GM21576 (cell line): ENCODE results near the gene TMEM123.

Source experiments
- ATAC-seq: cut with Tn5 transposase; IDR thresholded peaks from one replicate; pipeline ENCODE4 v1.9.1; 2021; ENCODE audit warnings: mild to moderate bottlenecking, moderate library complexity; ENCODE audit not compliant: unreplicated experiment

Gene TMEM123

DNA sequence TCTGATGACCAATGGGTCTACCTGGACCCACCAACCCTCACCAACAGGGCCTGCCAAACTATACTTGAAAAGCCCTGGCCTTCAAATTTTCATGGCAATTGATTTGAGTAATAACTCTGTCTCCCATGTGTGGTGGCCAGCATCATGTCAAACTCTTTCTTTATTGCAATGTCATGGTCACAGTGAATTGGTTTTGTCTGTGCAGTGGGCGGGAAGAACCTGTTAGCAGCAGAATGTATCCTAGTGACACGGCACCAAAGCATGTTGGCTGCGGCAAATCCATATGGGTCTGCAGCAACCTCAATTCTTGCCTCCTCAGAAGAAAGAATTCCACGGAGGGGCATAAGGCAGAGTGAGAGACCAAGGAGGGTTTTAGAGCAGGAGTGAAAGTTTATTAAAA, 19.6 kb upstream of the TMEM123 start:
- ATAC-seq, result no peak

GRCh38 chr11:102471474-102471873, 18.9 kb upstream of the TMEM123 start:
- no peak for ATAC-seq

GRCh38 chr11:102470251-102470650, 17.7 kb upstream of the TMEM123 start:
- no peak for ATAC-seq

GRCh38 chr11:102469196-102469821, 16.7 kb upstream of the TMEM123 start:
- ATAC-seq, result no peak

- no peak for ATAC-seq
Observed at GRCh38 chr11:102468616-102469195, 16.1 kb upstream of the TMEM123 start.

- ATAC-seq, result no peak
Observed at GRCh38 chr11:102467853-102468580, 15.5 kb upstream of the TMEM123 start.

DNA sequence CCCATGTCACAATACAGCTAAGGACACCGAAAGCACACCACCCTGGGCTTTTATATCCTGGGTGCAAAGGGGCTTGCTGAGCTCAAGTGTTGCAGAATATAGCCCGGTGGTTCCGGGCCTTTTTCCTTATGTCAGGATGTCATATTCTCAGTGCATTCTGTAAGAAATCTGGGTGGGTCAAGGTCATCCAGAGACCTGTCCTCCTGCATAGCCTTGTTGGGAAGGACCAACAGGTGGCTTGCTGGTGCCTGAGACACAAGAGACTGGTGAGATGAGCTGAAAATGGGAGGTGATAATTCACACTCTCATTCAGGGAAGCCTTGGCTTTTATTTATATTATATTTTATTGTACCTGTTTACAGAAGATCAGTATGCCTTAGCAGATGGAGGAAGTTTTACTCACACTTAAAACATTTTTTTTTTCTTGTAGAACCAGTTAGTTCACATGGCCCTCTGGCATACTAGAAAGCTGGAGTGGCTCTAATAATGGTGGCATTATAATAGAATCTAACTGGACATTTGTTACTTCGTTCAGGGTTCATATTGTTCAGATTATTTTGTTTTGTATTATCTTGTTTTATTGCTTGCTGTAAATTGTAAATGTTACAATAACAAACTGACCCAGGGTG, 14.6 kb upstream of the TMEM123 start:
- ATAC-seq, result no peak

DNA sequence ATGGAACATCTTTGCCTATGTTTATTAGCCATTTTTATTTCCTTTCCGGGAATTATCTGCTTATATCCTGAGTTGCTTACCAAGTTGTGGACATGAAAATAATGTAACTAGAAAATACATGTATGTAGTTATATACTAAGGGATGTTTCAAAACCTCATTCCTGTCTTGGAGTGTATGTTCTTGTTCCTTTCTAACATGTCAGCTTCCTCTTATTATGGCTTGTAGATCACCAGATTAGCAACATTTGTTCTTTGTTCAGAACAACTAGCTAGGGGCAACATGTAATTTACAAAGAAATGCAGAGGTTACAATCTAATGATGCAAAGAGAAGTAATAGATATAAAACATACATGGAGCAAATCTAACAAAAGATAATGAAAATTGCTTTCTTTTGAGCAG, 13.1 kb upstream of the TMEM123 start:
- ATAC-seq, result no peak

DNA sequence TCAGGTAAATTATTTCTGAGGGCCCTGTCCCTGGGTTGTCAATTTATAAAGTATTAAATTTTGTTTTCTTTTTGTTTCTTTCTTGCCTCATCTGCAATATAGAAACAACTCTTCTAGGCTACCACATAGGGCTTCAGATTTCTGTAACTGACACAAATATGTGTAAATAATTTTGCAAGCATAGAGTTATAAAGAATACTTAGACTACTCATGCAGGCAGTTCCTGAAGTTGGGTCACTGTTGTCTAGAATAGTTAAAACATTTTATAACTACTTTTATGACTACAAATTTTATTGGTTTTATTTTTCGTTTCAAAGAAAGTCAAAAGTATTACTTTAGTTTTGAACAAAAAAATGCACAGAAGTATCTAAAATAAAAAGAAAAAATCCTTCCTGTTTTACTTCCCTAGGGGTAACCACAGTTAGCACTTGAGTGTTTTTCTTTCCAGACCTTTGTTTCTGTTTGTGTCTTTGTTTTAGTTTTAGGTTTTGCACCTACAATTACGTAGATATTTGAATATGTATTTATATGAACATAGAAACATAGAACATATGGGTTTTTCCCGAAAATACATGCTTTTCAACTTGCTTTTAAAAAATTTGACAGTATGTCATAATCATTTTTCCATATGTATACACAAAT, 12.4 kb upstream of the TMEM123 start:
- peak; percentile 57 for ATAC-seq

DNA sequence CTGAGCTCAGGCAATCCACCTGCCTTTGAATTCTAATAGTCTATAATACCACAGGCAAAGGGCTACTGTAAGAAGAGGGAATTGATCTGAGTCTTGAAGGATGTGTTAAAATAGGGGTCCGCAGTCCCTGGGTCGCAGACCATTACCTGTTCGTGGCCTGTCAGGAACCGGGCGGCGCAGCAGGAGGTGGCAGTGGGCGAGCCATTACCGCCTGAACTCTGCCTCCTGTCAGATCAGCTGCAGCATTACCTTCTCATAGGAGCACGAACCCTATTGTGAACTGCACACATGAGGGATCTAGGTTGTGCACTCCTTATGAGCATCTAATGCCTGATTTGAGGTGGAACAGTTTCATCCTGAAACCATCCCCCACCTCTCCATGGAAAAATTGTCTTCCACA, 11.5 kb upstream of the TMEM123 start:
- no peak for ATAC-seq

DNA sequence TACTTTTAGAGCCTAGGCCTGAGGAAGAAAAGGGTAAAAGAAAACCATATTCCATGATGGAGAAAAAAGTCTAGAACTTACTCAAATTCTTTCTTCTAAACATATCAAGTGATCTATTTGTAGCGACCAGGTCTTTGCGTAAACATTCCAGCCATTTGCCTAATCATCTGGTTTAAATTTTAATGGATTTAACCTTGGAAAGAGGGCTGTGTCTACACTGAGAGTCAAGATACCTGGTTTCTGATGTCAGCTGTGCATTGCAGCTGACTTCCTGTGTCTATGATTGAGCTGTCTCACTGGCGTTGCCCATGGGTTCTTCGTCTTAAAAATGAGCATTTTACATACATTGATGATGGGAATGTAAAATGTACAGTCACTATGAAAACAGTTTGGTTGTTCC, 10.0 kb upstream of the TMEM123 start:
- no peak for ATAC-seq

DNA sequence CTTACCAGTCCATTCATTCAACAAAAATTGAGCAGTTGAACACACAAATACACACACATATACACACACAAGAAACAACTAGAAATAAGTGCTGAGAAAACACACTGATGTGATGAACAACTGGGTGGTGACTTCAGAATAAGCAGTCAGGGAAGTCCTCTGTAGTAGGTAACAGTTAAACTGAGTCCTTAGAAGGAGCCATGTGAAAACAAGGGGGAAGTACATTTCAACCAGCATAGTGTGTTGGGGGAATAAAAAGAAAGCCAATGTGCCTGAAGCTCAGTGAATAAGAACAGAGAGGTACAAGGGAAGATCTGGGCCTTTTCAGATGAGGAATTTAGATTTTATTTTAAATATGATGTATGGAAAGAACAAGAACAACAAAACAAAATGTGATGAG, 6.8 kb upstream of the TMEM123 start:
- ATAC-seq, result peak; percentile 43

GRCh38 chr11:102458548-102458947, 6.0 kb upstream of the TMEM123 start:
- no peak for ATAC-seq

DNA sequence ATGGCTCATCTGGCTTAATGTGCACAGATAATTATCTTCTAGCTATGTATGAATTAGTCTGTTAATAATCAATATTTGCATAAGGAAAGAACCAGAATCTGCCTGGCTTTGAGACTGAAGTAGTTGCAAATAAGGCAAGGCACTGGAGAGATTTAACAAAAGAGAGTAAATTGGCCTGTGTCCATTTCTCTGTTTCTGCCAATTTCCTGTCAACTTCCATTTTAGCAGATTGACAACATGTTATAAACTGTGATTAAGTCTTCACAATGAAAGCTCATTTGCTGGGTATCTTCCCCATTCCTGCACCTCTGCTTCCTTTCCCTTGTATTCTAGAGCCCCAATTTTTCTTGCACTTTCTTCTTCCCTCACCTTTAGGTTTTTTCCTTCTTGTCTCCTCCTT, 5.3 kb upstream of the TMEM123 start:
- ATAC-seq, result no peak

DNA sequence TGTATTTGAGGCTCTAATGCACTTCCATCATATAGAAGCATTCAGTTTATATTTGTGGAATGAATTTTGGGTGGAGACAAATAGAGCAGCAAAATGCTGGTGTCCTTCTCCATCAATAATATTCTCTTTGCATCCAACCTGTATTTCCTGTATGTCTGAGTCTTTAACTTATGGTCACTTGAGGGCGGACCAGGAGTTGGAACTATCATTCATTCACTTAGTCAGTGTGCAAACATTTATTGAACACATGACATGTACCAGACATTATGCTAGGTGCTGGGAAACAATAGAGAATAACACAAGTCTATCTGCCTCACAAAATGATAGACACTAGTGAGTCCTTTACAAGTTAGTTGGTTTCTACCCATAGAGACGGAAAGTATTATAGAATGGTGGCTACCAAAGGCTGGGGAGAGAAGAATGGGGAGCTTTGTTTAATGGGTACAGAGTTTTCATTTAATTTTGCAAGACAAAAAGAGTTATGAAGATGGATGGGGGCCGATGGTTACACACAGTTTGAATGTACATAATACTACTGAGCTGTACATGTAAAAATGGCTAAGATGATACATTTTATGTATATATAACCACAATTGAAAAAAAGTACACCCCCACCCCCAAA, 4.6 kb upstream of the TMEM123 start:
- ATAC-seq, result no peak

DNA sequence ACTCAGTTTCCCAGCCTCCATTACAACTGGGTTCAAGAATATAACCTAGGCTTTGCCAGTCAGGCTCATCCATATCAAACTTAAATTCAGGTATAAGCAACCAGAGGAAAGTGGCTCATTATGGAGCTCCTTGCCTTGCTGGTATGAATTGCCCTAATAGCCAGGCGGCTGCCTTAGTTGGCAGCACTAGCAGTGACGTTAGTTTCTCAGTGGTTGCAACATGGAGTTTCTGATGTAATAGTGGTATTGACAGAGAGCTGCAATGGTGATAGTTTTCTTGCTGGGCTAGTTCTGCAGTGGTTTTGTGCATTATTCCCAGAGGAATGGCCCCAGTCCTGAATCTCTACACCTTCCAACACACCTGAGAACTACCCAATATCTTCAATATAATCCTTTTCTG, 3.8 kb upstream of the TMEM123 start:
- ATAC-seq, result no peak

GRCh38 chr11:102453921-102454320, 1.4 kb upstream of the TMEM123 start:
- no peak for ATAC-seq

GRCh38 chr11:102453302-102453695, 734 bp upstream of the TMEM123 start:
- no peak for ATAC-seq

- peak; percentile 64 for ATAC-seq
Observed at GRCh38 chr11:102451681-102452460, 694 bp downstream of the TMEM123 start.

- no peak for ATAC-seq
Observed at GRCh38 chr11:102451041-102451680, 1.4 kb downstream of the TMEM123 start.
